GM12875 (cell line): ENCODE data around the gene TENT5C.

Experiments
- H3K4me3 ChIP-seq: one replicate; pipeline ENCODE4 v1.5.1; 2011; ENCODE audit warnings: low read depth, low read length, control low read depth
- TF ChIP-seq, protein P1 (sequence below): IDR thresholded peaks from 2 replicates; pipeline ENCODE4 v1.5.1; 2011; ENCODE audit warnings: low read depth, mild to moderate bottlenecking, control low read depth, inconsistent platforms, low read length, moderate library complexity, borderline replicate concordance; ENCODE audit not compliant: insufficient read depth

Gene TENT5C

DNA sequence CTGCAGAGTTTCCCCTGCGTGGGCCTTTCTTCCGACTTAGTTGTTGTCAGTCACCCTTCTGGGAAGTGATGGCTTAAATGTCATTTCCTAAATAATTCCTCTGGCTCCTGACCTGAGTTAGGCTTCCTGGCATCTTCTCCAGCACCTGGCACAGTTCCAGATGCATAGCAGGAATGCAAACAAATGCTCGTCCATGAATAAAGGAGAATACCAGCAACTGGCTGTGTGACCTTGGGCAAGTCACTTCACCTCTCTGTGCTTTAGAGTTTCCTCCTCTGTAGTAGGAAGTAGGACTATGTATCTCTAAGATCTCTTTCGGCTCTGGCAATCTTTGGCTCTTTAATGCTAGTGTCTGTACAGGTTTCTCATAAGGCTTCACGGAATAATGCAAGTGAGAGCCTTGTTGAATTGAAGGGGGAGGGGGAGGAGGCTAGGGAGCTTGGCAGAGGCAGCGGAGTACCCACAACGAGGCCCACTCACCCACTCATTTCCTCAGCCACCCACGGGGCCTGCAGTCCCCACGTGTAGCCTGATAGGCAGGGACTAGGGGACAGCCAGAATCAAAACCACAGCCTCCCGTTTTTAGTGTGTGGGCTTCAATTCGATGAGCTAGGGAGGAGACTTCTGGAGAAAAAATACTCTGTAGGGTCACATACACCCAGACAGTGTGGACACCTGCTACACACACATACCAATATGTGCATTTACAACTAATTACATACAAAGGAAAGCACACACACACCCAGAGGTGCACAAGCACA, 48.1 kb downstream of the TENT5C start:
- TF ChIP-seq, protein P1, sequence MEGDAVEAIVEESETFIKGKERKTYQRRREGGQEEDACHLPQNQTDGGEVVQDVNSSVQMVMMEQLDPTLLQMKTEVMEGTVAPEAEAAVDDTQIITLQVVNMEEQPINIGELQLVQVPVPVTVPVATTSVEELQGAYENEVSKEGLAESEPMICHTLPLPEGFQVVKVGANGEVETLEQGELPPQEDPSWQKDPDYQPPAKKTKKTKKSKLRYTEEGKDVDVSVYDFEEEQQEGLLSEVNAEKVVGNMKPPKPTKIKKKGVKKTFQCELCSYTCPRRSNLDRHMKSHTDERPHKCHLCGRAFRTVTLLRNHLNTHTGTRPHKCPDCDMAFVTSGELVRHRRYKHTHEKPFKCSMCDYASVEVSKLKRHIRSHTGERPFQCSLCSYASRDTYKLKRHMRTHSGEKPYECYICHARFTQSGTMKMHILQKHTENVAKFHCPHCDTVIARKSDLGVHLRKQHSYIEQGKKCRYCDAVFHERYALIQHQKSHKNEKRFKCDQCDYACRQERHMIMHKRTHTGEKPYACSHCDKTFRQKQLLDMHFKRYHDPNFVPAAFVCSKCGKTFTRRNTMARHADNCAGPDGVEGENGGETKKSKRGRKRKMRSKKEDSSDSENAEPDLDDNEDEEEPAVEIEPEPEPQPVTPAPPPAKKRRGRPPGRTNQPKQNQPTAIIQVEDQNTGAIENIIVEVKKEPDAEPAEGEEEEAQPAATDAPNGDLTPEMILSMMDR: no peak
- peak overlapping the region; percentile 15 for H3K4me3 ChIP-seq

DNA sequence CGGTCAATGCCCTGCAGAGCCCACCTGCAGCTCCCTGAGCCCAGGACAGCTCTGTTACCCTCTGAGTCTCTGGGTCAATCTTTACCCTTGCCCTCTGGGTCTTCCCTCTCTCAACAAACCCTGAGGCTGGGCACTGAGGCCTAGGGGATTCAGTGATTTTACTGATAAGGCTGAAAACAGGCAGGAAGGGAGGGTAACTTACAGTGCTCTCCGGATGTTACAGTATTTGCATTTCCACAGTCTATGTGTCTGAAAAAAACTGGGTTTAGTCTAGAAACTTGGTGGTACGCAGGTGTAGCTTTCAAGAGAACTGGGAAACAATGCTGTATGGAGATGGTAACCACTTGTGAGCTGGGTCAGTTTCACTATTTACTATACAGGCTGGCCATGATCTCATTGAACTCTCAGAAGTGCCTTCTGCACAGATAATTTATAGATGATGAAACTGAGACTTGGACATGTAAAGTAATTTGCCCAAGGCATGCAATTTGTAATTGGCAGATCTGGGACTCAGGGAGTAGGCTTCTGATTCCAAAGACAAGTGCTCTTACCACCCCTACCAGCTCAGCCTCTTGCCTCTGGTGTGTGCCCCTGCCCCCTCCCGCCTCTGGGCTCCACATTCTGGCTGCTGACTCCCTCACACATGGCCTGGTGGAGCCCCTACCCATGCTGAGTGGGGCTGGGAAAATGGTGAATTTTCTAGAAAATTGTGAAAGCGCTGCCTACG, 48.8 kb downstream of the TENT5C start:
- TF ChIP-seq, protein P1: no peak
- no peak overlapping the region for H3K4me3 ChIP-seq

DNA sequence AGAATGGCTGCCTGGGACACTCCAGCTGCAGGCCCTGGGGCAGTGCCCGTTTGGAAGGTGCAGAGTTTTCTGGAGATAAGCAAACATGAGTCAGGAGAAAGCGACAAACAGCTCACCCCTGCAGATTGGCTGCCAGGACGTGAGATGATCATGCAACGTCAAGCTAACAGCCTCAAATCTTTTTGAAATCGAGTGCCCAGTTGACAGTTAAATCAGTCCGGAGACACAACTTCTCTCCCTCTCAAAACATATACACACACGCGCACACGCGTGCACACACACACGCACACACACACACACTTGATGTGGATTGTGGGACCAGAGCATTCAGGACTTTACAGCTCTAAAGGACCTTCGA, 49.4 kb downstream of the TENT5C start:
- no peak overlapping the region for H3K4me3 ChIP-seq

DNA sequence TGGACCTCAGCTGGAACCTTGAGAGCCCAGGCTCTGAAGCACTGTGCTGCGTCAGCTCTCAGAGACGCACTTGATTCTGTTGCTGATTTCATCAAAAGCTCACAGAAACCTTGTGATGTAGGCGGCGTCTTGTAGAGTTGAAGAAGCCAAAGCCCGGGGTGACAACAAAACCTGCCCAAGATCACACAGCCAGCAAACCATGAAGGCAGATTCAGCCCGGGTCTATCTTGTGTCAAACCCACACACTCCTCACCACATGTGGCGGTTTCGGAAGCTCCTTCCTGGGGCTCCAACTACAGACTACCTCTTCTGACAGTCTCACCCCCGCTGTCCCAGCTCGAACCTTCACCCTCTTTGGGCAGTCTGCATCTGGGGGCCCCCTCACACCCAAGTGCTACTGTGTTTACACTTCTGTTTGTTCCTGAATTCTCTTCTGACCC, 50.4 kb downstream of the TENT5C start:
- TF ChIP-seq, protein P1: no peak
- no peak overlapping the region for H3K4me3 ChIP-seq

More for the DNA sequence above, 49.4 kb downstream of the TENT5C start:
- TF ChIP-seq, protein P1: no peak

DNA sequence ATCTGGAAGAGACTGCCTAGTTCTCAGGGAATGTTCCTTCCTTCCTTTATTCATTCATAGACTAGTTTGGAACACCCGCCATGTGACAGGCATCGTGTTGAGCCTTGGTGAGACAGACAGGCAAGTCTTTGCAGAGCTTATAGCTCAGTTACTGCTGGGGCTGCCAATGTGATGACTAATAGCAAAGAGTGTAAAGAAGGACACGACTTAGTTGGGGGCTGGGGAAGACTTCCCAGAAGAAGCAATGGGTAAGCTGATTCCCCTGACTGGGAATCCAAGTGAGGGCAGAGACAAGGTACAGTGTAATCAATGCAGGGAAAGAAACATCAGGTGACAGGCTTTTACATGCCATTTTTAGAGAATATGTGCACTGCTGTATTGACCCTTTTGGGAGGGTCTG, 51.2 kb downstream of the TENT5C start:
- H3K4me3 ChIP-seq: no peak overlapping the region
- TF ChIP-seq, protein P1: no peak

DNA sequence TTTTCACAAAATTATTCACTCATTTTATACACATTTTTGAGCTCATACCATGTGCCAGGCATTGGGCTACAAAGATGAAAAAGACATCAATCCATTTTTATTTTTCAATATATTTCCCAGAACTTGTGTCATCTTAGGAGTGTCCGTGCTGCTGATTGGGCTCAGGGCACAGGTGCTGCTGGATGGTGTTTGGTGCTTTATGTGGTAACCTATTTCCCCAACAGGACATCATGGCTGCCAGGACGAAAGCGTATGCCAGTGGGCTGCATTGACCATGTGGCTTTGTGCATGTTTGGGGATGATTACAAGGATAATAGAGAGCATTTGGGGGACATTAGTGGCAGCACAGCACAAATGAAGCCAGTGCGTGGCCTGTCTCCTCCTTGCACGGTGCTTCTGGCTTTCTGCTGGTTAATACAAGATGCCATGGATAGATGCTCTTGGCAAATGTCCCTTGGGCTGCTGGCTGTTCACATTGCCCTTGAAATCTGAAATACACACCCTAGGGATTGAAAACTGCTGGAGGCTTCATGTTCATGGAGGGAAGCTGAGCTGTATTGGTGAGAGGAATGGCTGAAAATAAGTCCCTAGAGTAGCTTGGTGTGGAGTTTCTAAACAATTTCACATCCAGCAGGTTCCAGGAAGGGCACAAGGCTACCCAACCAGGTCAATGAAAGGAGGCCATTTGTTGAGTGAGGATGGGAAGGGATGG, 52.3 kb downstream of the TENT5C start:
- TF ChIP-seq, protein P1: no peak

More for the DNA sequence above, 52.3 kb downstream of the TENT5C start:
- no peak overlapping the region for H3K4me3 ChIP-seq
